OCI-LY7 (cell line): ENCODE results near the gene TMEM243.

Source experiments
- EZH2phosphoT487 ChIP-seq: fragments of 200-600 bp; sonication (generic); IDR thresholded peaks from 2 replicates; pipeline ENCODE4 v1.6.1; 2018; ENCODE audit warnings: low read depth, borderline replicate concordance, mild to moderate bottlenecking, mixed run types, antibody characterized with exemption, low read length, moderate library complexity, mixed read lengths
- TF ChIP-seq, protein P1 (sequence below): fragments of 200-600 bp; sonication (generic); conservative IDR thresholded peaks from 2 replicates; pipeline ENCODE4 v1.5.1; 2014; ENCODE audit warnings: mild to moderate bottlenecking, antibody characterized with exemption, low read length, moderate library complexity, mixed read lengths

DNA sequence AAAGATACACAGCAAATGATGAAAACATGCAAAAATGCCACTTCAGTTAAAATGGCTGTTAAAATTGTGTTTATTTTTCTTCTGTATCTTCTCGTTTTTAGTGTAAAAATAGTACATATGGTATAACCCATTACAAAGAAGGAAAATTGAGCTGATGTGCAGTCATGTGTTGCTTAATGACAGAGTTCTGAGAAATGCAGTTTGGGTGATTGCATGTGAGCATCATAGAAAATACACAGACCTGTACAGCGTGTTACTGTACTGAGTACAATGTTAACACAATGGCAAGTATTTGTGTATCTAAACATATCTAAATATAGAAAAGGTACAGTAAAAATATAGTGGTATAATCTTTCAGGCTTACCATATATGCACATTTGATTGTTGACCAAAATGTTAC lies 60.0 kb downstream of the TMEM243 start:
- TF ChIP-seq, protein P1, sequence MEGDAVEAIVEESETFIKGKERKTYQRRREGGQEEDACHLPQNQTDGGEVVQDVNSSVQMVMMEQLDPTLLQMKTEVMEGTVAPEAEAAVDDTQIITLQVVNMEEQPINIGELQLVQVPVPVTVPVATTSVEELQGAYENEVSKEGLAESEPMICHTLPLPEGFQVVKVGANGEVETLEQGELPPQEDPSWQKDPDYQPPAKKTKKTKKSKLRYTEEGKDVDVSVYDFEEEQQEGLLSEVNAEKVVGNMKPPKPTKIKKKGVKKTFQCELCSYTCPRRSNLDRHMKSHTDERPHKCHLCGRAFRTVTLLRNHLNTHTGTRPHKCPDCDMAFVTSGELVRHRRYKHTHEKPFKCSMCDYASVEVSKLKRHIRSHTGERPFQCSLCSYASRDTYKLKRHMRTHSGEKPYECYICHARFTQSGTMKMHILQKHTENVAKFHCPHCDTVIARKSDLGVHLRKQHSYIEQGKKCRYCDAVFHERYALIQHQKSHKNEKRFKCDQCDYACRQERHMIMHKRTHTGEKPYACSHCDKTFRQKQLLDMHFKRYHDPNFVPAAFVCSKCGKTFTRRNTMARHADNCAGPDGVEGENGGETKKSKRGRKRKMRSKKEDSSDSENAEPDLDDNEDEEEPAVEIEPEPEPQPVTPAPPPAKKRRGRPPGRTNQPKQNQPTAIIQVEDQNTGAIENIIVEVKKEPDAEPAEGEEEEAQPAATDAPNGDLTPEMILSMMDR = no peak
- no peak for TF ChIP-seq EZH2phosphoT487
